ENCODE data around the gene GRM7.

The GRM7 gene

GRCh38 chr3:7607083-7607482 is 746.2 kb downstream of the GRM7 start:
- ATAC-seq (ENCODE audit: low read depth) (no peak), DNase-seq (ENCODE audit: low spot score) (no peak)
- no peaks in the 10 kb centered on the region for H3K36me3 ChIP-seq (ENCODE audit: low read depth)
- no peak overlapping the region for H3K4me3 ChIP-seq (ENCODE audit: severe bottlenecking)
- no peaks in the 10 kb centered on the region for H3K4me1 ChIP-seq (ENCODE audit: insufficient read depth, poor library complexity, severe bottlenecking)
- no peaks in the 10 kb centered on the region for H3K27me3 ChIP-seq (ENCODE audit: insufficient read depth, poor library complexity, severe bottlenecking)
- no peak overlapping the region for H3K27ac ChIP-seq (ENCODE audit: poor library complexity, severe bottlenecking)
- TF ChIP-seq CTCF (IDR thresholded peaks at IDR 0.05; ENCODE audit: poor library complexity, severe bottlenecking), result no peak
- H3K9me3 ChIP-seq (ENCODE audit: severe bottlenecking), result no peaks in the 10 kb centered on the region

- no peak overlapping the region for H3K27ac ChIP-seq (ENCODE audit: poor library complexity, severe bottlenecking)
- H3K36me3 ChIP-seq (ENCODE audit: low read depth), result no peaks in the 10 kb centered on the region
- DNase-seq (ENCODE audit: low spot score), result no peak
- no peak overlapping the region for H3K4me3 ChIP-seq (ENCODE audit: severe bottlenecking)
- TF ChIP-seq CTCF (IDR thresholded peaks at IDR 0.05; ENCODE audit: poor library complexity, severe bottlenecking), result no peak
- H3K9me3 ChIP-seq (ENCODE audit: severe bottlenecking), result no peaks in the 10 kb centered on the region
- no peak for ATAC-seq (ENCODE audit: low read depth)
- H3K4me1 ChIP-seq (ENCODE audit: insufficient read depth, poor library complexity, severe bottlenecking), result no peaks in the 10 kb centered on the region
- no peaks in the 10 kb centered on the region for H3K27me3 ChIP-seq (ENCODE audit: insufficient read depth, poor library complexity, severe bottlenecking)
Observed at GRCh38 chr3:7607676-7608075, 746.8 kb downstream of the GRM7 start.

- no peaks in the 10 kb centered on the region for H3K36me3 ChIP-seq (ENCODE audit: low read depth)
- ATAC-seq (ENCODE audit: low read depth), result no peak
- no peaks in the 10 kb centered on the region for H3K9me3 ChIP-seq (ENCODE audit: severe bottlenecking)
- no peaks in the 10 kb centered on the region for H3K27me3 ChIP-seq (ENCODE audit: insufficient read depth, poor library complexity, severe bottlenecking)
- no peak overlapping the region for H3K4me3 ChIP-seq (ENCODE audit: severe bottlenecking)
- DNase-seq (ENCODE audit: low spot score), result no peak
- no peak overlapping the region for H3K27ac ChIP-seq (ENCODE audit: poor library complexity, severe bottlenecking)
- TF ChIP-seq CTCF (IDR thresholded peaks at IDR 0.05; ENCODE audit: poor library complexity, severe bottlenecking), result no peak
- H3K4me1 ChIP-seq (ENCODE audit: insufficient read depth, poor library complexity, severe bottlenecking), result no peaks in the 10 kb centered on the region
Observed at GRCh38 chr3:7610634-7611033, 749.7 kb downstream of the GRM7 start.

- ATAC-seq (ENCODE audit: low read depth), result no peak
- no peaks in the 10 kb centered on the region for H3K4me1 ChIP-seq (ENCODE audit: insufficient read depth, poor library complexity, severe bottlenecking)
- H3K9me3 ChIP-seq (ENCODE audit: severe bottlenecking), result peaks cover 2% of the 10 kb centered on the region
- H3K4me3 ChIP-seq (ENCODE audit: severe bottlenecking), result no peak overlapping the region
- no peaks in the 10 kb centered on the region for H3K36me3 ChIP-seq (ENCODE audit: low read depth)
- TF ChIP-seq CTCF (IDR thresholded peaks at IDR 0.05; ENCODE audit: poor library complexity, severe bottlenecking), result no peak
- DNase-seq (ENCODE audit: low spot score), result no peak
- H3K27me3 ChIP-seq (ENCODE audit: insufficient read depth, poor library complexity, severe bottlenecking), result no peaks in the 10 kb centered on the region
- no peak overlapping the region for H3K27ac ChIP-seq (ENCODE audit: poor library complexity, severe bottlenecking)
Observed at GRCh38 chr3:7615043-7615442, 754.1 kb downstream of the GRM7 start.

- no peak overlapping the region for H3K4me3 ChIP-seq (ENCODE audit: severe bottlenecking)
- H3K27ac ChIP-seq (ENCODE audit: poor library complexity, severe bottlenecking), result no peak overlapping the region
- no peaks in the 10 kb centered on the region for H3K36me3 ChIP-seq (ENCODE audit: low read depth)
- no peaks in the 10 kb centered on the region for H3K4me1 ChIP-seq (ENCODE audit: insufficient read depth, poor library complexity, severe bottlenecking)
- ATAC-seq (ENCODE audit: low read depth) (no peak), DNase-seq (ENCODE audit: low spot score) (no peak)
- TF ChIP-seq CTCF (IDR thresholded peaks at IDR 0.05; ENCODE audit: poor library complexity, severe bottlenecking), result no peak
- peaks cover 2% of the 10 kb centered on the region for H3K9me3 ChIP-seq (ENCODE audit: severe bottlenecking)
- H3K27me3 ChIP-seq (ENCODE audit: insufficient read depth, poor library complexity, severe bottlenecking), result no peaks in the 10 kb centered on the region
Observed at GRCh38 chr3:7618606-7619005, 757.7 kb downstream of the GRM7 start.

All from RWPE2 (cell line).